GM21619 (cell line): ENCODE data around the gene RBM39.
"Not testable (repeated sequence)": the region's sequence is repeated elsewhere in the genome, so short reads cannot be mapped to it uniquely, and the experiment has no call there.

Source experiments
- ATAC-seq: cut with Tn5 transposase; IDR thresholded peaks from one replicate; pipeline ENCODE4 v1.9.1; 2021; ENCODE audit not compliant: unreplicated experiment

The RBM39 gene

GRCh38 chr20:35741892-35742740, at the start of gene RBM39:
RBM39 (minus strand) TSS chr20:35742260; CDS start chr20:35740874, 1,386 bp downstream.
- ATAC-seq = peak; percentile 88

- no peak for ATAC-seq
Measured at GRCh38 chr20:35791821-35792220, 49.8 kb upstream of the RBM39 start.

GRCh38 chr20:35791097-35791496, 49.0 kb upstream of the RBM39 start:
- ATAC-seq = no peak

GRCh38 chr20:35788796-35789195, 46.7 kb upstream of the RBM39 start:
- ATAC-seq = no peak

- ATAC-seq = not testable (repeated sequence)
Measured at GRCh38 chr20:35785541-35785940, 43.5 kb upstream of the RBM39 start.

- ATAC-seq = not testable (repeated sequence)
Measured at GRCh38 chr20:35783811-35784210, 41.8 kb upstream of the RBM39 start.

- ATAC-seq = no peak
Measured at GRCh38 chr20:35776513-35777101, 34.5 kb upstream of the RBM39 start.

- ATAC-seq = no peak
Measured at GRCh38 chr20:35774391-35774790, 32.3 kb upstream of the RBM39 start.

- ATAC-seq = no peak
Measured at GRCh38 chr20:35773154-35773751, 31.2 kb upstream of the RBM39 start.

GRCh38 chr20:35772563-35773058, 30.6 kb upstream of the RBM39 start:
- ATAC-seq = no peak

- peak; percentile 68 for ATAC-seq
Measured at GRCh38 chr20:35771689-35772562, 29.9 kb upstream of the RBM39 start, which contains the start of gene PHF20. PHF20 (plus strand) TSS chr20:35772015; CDS start chr20:35801523, 29,508 bp downstream.

- ATAC-seq = no peak
Measured at GRCh38 chr20:35771367-35771688, 29.3 kb upstream of the RBM39 start.

- no peak for ATAC-seq
Measured at GRCh38 chr20:35768731-35769664, 26.9 kb upstream of the RBM39 start.

- ATAC-seq = peak; percentile 47
Measured at GRCh38 chr20:35767683-35768481, 25.8 kb upstream of the RBM39 start.

GRCh38 chr20:35766843-35767242, 24.8 kb upstream of the RBM39 start:
- no peak for ATAC-seq

- ATAC-seq = not testable (repeated sequence)
Measured at GRCh38 chr20:35764936-35765335, 22.9 kb upstream of the RBM39 start.

- ATAC-seq = no peak
Measured at GRCh38 chr20:35762461-35762860, 20.4 kb upstream of the RBM39 start.

GRCh38 chr20:35761548-35761947, 19.5 kb upstream of the RBM39 start:
- ATAC-seq = not testable (repeated sequence)
